ENCODE measurements around the gene RBBP7.
A peak's percentile ranks its signal among the peaks of the same experiment; 100 is the strongest.

The RBBP7 gene

GRCh38 chrX:16867947-16868346, 2.2 kb downstream of the RBBP7 start:
- no peak for DNase-seq (ENCODE audit: low read depth in 2 of 3, low spot score in 1 of 3)

- no peak for DNase-seq (ENCODE audit: low read depth in 2 of 3, low spot score in 1 of 3)
Measured at GRCh38 chrX:16862829-16863228, 7.3 kb downstream of the RBBP7 start.

- DNase-seq (ENCODE audit: low read depth in 2 of 3, low spot score in 1 of 3), result no peak
Measured at GRCh38 chrX:16856744-16857143, 13.4 kb downstream of the RBBP7 start.

GRCh38 chrX:16856076-16856404, 14.1 kb downstream of the RBBP7 start:
- peak in 1 of 3 donors; percentile 32 for DNase-seq (ENCODE audit: low read depth in 2 of 3, low spot score in 1 of 3)

- DNase-seq (ENCODE audit: low read depth in 2 of 3, low spot score in 1 of 3), result no peak
Measured at GRCh38 chrX:16855363-16856075, 14.6 kb downstream of the RBBP7 start.

GRCh38 chrX:16853537-16853936, 16.6 kb downstream of the RBBP7 start:
- no peak for DNase-seq (ENCODE audit: low read depth in 2 of 3, low spot score in 1 of 3)

- no peak for DNase-seq (ENCODE audit: low read depth in 2 of 3, low spot score in 1 of 3)
Measured at GRCh38 chrX:16852617-16853179, 17.5 kb downstream of the RBBP7 start.

GRCh38 chrX:16851827-16852226, 18.3 kb downstream of the RBBP7 start:
- no peak for DNase-seq (ENCODE audit: low read depth in 2 of 3, low spot score in 1 of 3)

- DNase-seq (ENCODE audit: low read depth in 2 of 3, low spot score in 1 of 3), result no peak
Measured at GRCh38 chrX:16851421-16851820, 18.7 kb downstream of the RBBP7 start.

GRCh38 chrX:16848541-16848940, 21.6 kb downstream of the RBBP7 start:
- no peak for DNase-seq (ENCODE audit: low read depth in 2 of 3, low spot score in 1 of 3)

GRCh38 chrX:16845686-16846085, 24.5 kb downstream of the RBBP7 start:
- DNase-seq (ENCODE audit: low read depth in 2 of 3, low spot score in 1 of 3), result no peak

GRCh38 chrX:16843208-16843909, 26.8 kb downstream of the RBBP7 start:
- DNase-seq (ENCODE audit: low read depth in 2 of 3, low spot score in 1 of 3), result no peak

- DNase-seq (ENCODE audit: low read depth in 2 of 3, low spot score in 1 of 3), result no peak
Measured at GRCh38 chrX:16842684-16843083, 27.5 kb downstream of the RBBP7 start.

- DNase-seq (ENCODE audit: low read depth in 2 of 3, low spot score in 1 of 3), result no peak
Measured at GRCh38 chrX:16839852-16840460, 30.2 kb downstream of the RBBP7 start.

GRCh38 chrX:16839219-16839851, 30.8 kb downstream of the RBBP7 start:
- no peak for DNase-seq (ENCODE audit: low read depth in 2 of 3, low spot score in 1 of 3)

- no peak for DNase-seq (ENCODE audit: low read depth in 2 of 3, low spot score in 1 of 3)
Measured at GRCh38 chrX:16838202-16839066, 31.7 kb downstream of the RBBP7 start.

- DNase-seq (ENCODE audit: low read depth in 2 of 3, low spot score in 1 of 3), result no peak
Measured at GRCh38 chrX:16836371-16836770, 33.8 kb downstream of the RBBP7 start.

- DNase-seq (ENCODE audit: low read depth in 2 of 3, low spot score in 1 of 3), result no peak
Measured at GRCh38 chrX:16834806-16835205, 35.4 kb downstream of the RBBP7 start.

- DNase-seq (ENCODE audit: low read depth in 2 of 3, low spot score in 1 of 3), result no peak
Measured at GRCh38 chrX:16832301-16832700, 37.9 kb downstream of the RBBP7 start.

- DNase-seq (ENCODE audit: low read depth in 2 of 3, low spot score in 1 of 3), result no peak
Measured at GRCh38 chrX:16828124-16828908, 41.8 kb downstream of the RBBP7 start.
